Keratinocyte (primary cell): Measurements from ENCODE around the gene COL8A1. TPM values are rescaled to one million over a fixed set of nuclear protein-coding genes. Genes with fewer than 3 reads are reported as not detected.

ENCODE experiments used
- DNase-seq: peaks from one replicate; pipeline ENCODE4 v3.0.0-alpha.2; 2011; ENCODE audit warnings: low read depth, missing footprints, low spot score
- FAIRE-seq: peaks from 2 replicates; lab custom pipeline; 2011; peaks lifted over from hg19 to GRCh38; lab: Jason Lieb, UNC
- H2AFZ ChIP-seq: 2 replicates; pipeline ENCODE4 v1.6.0; 2012; ENCODE audit warnings: low read length, control low read depth, inconsistent platforms; ENCODE audit not compliant: control insufficient read depth
- H3K27ac ChIP-seq: 2 replicates; pipeline ENCODE4 v1.5.1; 2011; ENCODE audit warnings: low read length; ENCODE audit not compliant: control insufficient read depth, insufficient read depth
- H3K27me3 ChIP-seq: 3 replicates; pipeline ENCODE4 v1.6.0; 2011; ENCODE audit warnings: low read length; ENCODE audit not compliant: control insufficient read depth, insufficient read depth; ENCODE audit errors: extremely low read depth
- H3K36me3 ChIP-seq, 2 experiments: 2 replicates in 1 of 2; 3 replicates in 1 of 2; pipeline ENCODE4 v1.5.1; 2011; ENCODE audit warnings: low read length in 2 of 2, mild to moderate bottlenecking in 1 of 2; ENCODE audit not compliant: control insufficient read depth in 2 of 2, insufficient read depth in 2 of 2; ENCODE audit errors: extremely low read depth in 1 of 2
- H3K4me1 ChIP-seq: 3 replicates; pipeline ENCODE4 v1.5.1; 2011; ENCODE audit warnings: low read length; ENCODE audit not compliant: control insufficient read depth, insufficient read depth; ENCODE audit errors: extremely low read depth
- H3K4me2 ChIP-seq: 3 replicates; pipeline ENCODE4 v1.6.0; 2011; ENCODE audit warnings: low read depth, low read length; ENCODE audit not compliant: control insufficient read depth, insufficient read depth; ENCODE audit errors: extremely low read depth
- H3K4me3 ChIP-seq, 3 experiments: fragments of 200-600 bp in 1 of 3; sonication (generic) in 1 of 3; 2 replicates in 2 of 3; 3 replicates in 1 of 3; pipeline ENCODE4 v1.5.1; 2011 to 2016; ENCODE audit warnings: low read length in 3 of 3, mild to moderate bottlenecking in 3 of 3, control low read depth in 2 of 3, inconsistent platforms in 1 of 3, low read depth in 1 of 3, mixed read lengths in 1 of 3, mixed run types in 1 of 3, moderate library complexity in 1 of 3; ENCODE audit not compliant: control insufficient read depth in 2 of 3, insufficient read depth in 2 of 3; ENCODE audit errors: extremely low read depth in 1 of 3
- H3K79me2 ChIP-seq: 2 replicates; pipeline ENCODE4 v1.6.0; 2012; ENCODE audit warnings: low read length; ENCODE audit not compliant: control insufficient read depth, insufficient read depth
- H3K9ac ChIP-seq: 3 replicates; pipeline ENCODE4 v1.6.0; 2011; ENCODE audit warnings: low read length; ENCODE audit not compliant: control insufficient read depth, insufficient read depth; ENCODE audit errors: extremely low read depth
- H3K9me1 ChIP-seq: 3 replicates; pipeline ENCODE4 v1.6.0; 2011; ENCODE audit warnings: low read length; ENCODE audit not compliant: control insufficient read depth, insufficient read depth; ENCODE audit errors: extremely low read depth
- H3K9me3 ChIP-seq: 2 replicates; pipeline ENCODE4 v1.5.1; 2012; ENCODE audit warnings: low read depth, low read length; ENCODE audit not compliant: control insufficient read depth
- H4K20me1 ChIP-seq: 3 replicates; pipeline ENCODE4 v1.6.0; 2011; ENCODE audit warnings: low read length; ENCODE audit not compliant: control insufficient read depth, insufficient read depth; ENCODE audit errors: extremely low read depth
- EZH2 ChIP-seq: IDR thresholded peaks from one replicate; pipeline ENCODE4 v1.6.1; 2012; ENCODE audit warnings: inconsistent platforms, mild to moderate bottlenecking, low read length, moderate library complexity
- dilution Hi-C: fragments of 300-500 bp; cut with MboI; formaldehyde crosslinking; loops from one replicate; pipeline ENCODE4 v1.7.0; 2020; ENCODE audit warnings: low sequenced_read_pairs; ENCODE audit not compliant: extremely low pct_ligation_motif_present
- polyA plus RNA-seq, 5 experiments: library from polyadenylated mRNA; depleted of rRNA in 3 of 5; stranded (reverse) in 3 of 5; stranded (forward) in 1 of 5; unstranded in 1 of 5; fragments of >200 nt; gene quantifications; 1 replicate in 1 of 5; 2 replicates in 3 of 5; 3 replicates in 1 of 5; pipeline versions ENCODE4 v1.2.1 to v1.2.3, GENCODE V29; 2011 to 2012; ENCODE audit warnings: missing spikeins in 2 of 5, low read depth in 1 of 5, low replicate concordance in 1 of 5
- TF ChIP-seq, protein P1 (sequence below), 3 experiments: IDR thresholded peaks in 1 of 3; conservative IDR thresholded peaks in 1 of 3; optimal IDR thresholded peaks in 1 of 3; 2 replicates in 2 of 3; 3 replicates in 1 of 3; pipeline versions ENCODE3 to v1.5.1; 2011; ENCODE audit warnings: low read length in 3 of 3, mild to moderate bottlenecking in 3 of 3, moderate library complexity in 2 of 3, control low read depth in 1 of 3, inconsistent platforms in 1 of 3; ENCODE audit not compliant: insufficient read depth in 2 of 3; ENCODE audit errors: extremely low read depth in 1 of 3

COL8A1 gene
- polyA plus RNA-seq, 1 donor (not counting 4 experiments of a cell fraction or from before 2014, with no cell fraction given), result 102 TPM

GRCh38 chr3:99637016-99637367, 1.4 kb upstream of the COL8A1 start:
- peak overlapping the region; percentile 88 for H3K9ac ChIP-seq

GRCh38 chr3:99637368-99638111, 854 bp upstream of the COL8A1 start:
- FAIRE-seq (peak; percentile 9), DNase-seq (no peak)
- H3K4me2 ChIP-seq, result peak overlapping the region; percentile 99

More at GRCh38 chr3:99637016-99637367, 1.4 kb upstream of the COL8A1 start:
- Histone ChIP-seq H3K4me2 (peak overlapping the region; percentile 99), H3K27me3 (no peaks in the 10 kb centered on the region), H3K79me2 (peaks cover 39% of the 10 kb centered on the region), H3K27ac (peak overlapping the region; percentile 93), H2AFZ (peak overlapping the region; percentile 62), H3K36me3 (no peaks in the 10 kb centered on the region), H3K9me3 (no peaks in the 10 kb centered on the region), H4K20me1 (no peaks in the 10 kb centered on the region), H3K4me1 (peaks cover 27% of the 10 kb centered on the region), H3K9me1 (no peaks in the 10 kb centered on the region), H3K4me3 (peak overlapping the region; percentile 54 to 94 (median 88))
- FAIRE-seq (peak; percentile 92), DNase-seq (peak; percentile 68)
- dilution Hi-C loops, result no loop called here
- TF ChIP-seq, protein P1, sequence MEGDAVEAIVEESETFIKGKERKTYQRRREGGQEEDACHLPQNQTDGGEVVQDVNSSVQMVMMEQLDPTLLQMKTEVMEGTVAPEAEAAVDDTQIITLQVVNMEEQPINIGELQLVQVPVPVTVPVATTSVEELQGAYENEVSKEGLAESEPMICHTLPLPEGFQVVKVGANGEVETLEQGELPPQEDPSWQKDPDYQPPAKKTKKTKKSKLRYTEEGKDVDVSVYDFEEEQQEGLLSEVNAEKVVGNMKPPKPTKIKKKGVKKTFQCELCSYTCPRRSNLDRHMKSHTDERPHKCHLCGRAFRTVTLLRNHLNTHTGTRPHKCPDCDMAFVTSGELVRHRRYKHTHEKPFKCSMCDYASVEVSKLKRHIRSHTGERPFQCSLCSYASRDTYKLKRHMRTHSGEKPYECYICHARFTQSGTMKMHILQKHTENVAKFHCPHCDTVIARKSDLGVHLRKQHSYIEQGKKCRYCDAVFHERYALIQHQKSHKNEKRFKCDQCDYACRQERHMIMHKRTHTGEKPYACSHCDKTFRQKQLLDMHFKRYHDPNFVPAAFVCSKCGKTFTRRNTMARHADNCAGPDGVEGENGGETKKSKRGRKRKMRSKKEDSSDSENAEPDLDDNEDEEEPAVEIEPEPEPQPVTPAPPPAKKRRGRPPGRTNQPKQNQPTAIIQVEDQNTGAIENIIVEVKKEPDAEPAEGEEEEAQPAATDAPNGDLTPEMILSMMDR (optimal IDR thresholded peaks at IDR 0.05 in 1 of 3, IDR thresholded peaks at IDR 0.05 in 1 of 3, conservative IDR thresholded peaks at IDR 0.05 in 1 of 3; ENCODE audit: extremely low read depth in 1 of 3, insufficient read depth in 2 of 3, low read length in 3 of 3), result peak in 2 of 3 experiments; percentile 16 to 67
- TF ChIP-seq EZH2, result no peak

More at GRCh38 chr3:99637368-99638111, 854 bp upstream of the COL8A1 start:
- dilution Hi-C loops, result no loop called here
- Histone ChIP-seq H3K4me3 (peak overlapping the region; percentile 54 to 94 (median 88)), H2AFZ (peak overlapping the region; percentile 76), H3K9me3 (no peaks in the 10 kb centered on the region), H3K79me2 (peaks cover 44% of the 10 kb centered on the region), H3K27ac (peak overlapping the region; percentile 93), H3K9me1 (no peaks in the 10 kb centered on the region), H3K27me3 (no peaks in the 10 kb centered on the region), H3K36me3 (no peaks in the 10 kb centered on the region), H4K20me1 (no peaks in the 10 kb centered on the region), H3K4me1 (peaks cover 27% of the 10 kb centered on the region), H3K9ac (peak overlapping the region; percentile 88)
- TF ChIP-seq, protein P1 (optimal IDR thresholded peaks at IDR 0.05 in 1 of 3, IDR thresholded peaks at IDR 0.05 in 1 of 3, conservative IDR thresholded peaks at IDR 0.05 in 1 of 3; ENCODE audit: extremely low read depth in 1 of 3, insufficient read depth in 2 of 3, low read length in 3 of 3), result no peak
- TF ChIP-seq EZH2, result no peak
